ENCODE measurements around the gene GPR152. TPM values are rescaled to one million over a fixed set of nuclear protein-coding genes. Genes with fewer than 3 reads are reported as not detected.
"Not testable (repeated sequence)": the region's sequence is repeated elsewhere in the genome, so short reads cannot be mapped to it uniquely, and the experiment has no call there.

Gene GPR152
- total RNA-seq, 1 donor from 2014 or later, result not detected

DNA sequence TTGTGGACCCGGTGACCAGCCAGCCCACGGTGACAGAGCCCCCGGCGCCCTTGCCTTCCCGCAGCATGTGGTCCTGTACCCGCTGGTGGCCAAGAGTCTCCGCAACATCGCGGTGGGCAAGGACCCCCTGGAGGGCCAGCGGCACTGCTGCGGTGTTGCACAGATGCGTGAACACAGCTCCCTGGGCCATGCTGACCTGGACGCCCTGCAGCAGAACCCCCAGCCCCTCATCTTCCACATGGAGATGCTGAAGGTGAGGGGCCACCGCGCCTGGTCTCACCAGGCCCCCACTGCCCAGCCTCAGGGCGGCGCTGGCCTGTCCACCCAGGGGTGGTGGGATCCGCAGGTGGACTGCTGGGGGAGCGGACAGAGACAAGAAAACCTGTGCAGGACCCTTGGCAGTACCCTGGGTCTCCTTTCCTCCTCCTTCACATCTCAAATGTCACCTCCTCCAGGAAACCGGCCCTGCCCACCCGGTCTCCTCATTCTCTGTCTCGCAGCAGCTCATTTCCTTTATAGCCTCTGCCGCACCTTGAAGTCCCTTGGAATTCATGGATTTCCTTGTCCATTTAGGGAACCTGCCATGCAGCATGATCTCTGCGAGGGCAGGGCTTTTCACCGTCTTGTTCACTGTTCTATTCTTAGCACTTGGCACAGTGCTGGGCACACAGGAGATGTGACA is 36.8 kb upstream of the GPR152 start:
- no peak for DNase-seq (ENCODE audit: low read depth in 2 of 2)

DNA sequence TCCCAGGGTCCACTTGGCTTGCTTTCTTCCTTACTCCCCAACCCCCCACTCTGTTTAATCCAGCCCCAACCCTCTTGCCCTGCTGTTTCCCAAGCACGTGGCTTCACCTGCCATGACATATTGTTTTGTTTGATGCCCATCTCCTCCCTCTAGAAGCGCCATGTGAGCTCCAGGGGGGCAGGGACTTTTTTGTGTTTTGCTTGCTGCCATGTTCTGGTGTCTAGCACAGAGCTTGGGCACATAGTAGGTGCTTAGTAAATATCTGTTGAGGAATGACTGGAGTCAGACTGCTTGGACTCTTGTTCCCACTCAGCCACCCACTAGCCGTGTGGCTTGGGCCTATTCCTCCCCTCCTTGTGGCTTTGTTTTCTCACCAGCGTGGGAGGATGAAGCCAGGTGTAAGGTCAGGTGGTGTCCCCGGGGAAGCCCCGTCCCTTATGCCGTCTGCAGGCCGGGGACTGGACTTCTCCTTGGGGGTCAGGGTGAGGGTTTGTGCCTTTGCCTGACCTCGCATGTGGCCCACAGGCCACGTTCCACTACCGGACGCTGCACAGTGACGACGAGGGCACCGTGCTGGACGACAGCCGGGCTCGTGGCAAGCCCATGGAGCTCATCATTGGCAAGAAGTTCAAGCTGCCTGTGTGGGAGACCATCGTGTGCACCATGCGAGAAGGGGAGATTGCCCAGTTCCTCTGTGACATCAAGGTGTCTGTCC is 34.1 kb upstream of the GPR152 start:
- DNase-seq (ENCODE audit: low read depth in 2 of 2), result no peak

DNA sequence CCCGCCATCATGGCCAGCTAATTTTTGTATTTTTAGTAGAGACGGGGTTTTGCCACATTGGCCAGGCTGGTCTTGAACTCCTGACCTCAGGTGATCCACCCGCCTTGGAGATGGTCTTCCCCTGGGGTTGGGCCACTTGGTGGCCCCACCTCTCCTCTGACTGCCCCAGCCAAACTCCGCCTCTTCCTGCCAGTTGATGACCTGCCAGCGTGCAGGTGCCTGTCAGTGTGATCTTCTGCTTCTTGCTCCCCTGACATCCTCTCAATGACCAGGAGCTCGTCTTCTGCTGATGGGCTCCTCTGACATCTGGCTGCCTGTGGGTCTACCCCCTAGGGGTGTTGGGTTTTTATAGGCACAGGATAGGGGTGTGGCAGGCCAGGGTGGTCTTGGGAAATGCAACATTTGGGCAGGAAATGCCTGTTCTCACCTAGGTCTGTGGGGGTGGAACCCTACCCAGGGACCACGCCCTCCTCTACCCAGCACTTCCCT is 33.4 kb upstream of the GPR152 start:
- DNase-seq (ENCODE audit: low read depth in 2 of 2), result not testable (repeated sequence)

DNA sequence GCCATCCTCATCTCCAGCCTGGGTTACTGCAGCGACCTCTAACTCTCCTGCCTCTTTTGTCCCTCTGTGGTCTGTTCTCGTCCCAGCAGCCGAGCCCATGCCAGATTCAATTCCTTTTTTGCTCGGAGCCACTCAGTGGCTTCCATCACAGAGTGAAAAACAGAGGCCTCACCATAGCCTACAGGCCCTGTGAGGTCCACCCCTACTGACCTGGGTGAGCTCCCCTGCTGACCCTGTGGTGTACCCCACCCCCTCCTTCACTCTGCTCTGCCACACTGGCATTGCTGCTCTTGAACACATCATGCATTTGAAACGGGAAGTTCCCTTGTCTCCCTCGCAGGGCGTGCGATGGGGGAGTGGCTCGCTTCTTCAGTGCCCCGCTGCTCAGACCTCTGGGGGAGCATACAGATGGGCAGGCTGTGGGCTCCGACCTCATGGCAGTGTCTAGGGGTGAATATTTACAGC is 32.4 kb upstream of the GPR152 start:
- no peak for DNase-seq (ENCODE audit: low read depth in 2 of 2)

DNA sequence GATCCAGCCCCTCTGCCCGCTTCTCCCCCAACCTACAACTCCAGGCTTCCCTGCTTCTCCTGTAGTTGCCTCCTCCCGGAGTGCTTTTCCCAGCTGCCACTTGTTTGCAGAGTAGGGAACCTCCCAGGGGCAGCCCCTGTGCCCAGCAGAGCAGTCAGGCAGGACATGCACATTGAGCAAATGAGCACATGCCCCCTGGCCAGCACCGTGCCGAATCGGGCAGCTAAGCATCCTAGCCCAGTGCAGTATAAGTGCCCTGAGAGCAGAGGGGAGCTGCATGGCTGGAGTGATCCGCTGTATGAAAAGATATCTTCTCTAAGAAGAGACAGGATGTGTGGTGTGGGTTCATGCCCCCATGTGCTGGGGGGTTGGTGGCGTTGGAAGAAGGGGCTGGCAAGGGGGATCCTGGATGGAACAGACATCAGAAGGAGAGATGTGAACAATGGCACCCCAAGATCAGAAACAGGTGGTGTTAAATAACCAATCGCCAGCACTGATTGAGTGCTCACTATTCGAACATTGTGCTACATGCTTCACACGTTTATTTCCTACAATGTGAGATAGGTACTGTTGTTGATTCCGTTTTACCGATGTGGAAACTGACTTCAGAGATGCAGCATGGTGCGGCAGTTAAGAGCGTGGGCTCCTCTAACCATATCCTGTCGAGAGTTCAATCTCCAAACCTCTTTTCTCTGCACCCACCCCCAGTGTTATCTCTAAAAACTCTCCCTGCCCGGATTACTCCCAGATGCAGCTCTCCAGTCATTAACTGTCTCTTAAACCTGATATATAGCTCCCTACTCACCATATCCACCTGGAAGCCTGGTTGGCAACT is 31.5 kb upstream of the GPR152 start:
- no peak for DNase-seq (ENCODE audit: low read depth in 2 of 2)

DNA sequence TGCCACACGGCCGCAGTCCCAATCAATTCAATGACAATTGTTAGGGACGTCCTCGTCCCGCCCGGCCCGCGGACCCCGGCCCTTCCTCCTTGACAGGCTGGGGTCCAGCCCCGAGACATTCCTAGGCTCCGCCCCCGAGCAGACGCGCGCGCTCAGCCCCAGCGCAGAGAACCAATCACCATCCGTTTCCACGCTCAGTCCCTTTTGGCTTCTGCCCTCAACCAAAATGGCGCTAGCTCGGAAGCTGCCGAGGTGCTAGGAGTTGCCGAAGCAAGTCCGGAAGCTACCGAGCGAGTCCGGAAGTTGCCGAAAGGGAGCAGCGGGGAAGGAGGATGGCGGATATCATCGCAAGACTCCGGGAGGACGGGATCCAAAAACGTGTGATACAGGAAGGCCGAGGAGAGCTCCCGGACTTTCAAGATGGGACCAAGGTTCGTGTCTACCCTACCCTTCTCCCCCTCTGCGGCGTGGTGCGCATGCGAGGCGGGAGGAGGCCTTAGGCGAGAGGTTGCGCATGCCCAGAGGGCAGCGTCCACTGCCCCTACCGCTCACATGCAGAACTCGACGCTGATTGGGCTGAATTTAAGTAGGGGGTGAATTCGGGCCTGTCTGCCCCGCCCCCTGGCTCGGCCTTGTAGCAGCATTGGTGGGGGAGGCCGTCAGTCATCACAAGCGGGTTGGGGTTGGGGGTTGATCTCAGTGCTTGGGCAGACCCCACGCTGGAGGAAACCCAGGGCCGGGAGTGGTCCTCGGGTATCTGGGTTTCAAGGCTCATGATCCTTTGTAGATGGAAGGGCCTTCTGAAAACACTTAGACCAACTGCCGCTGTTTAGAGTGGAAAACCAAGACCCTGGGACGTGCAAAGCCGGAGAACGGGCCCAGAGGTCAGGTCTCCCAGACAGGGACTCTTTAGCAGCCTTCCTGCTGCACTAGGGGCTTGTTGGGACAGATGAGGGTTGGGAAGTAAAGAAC is 30.6 kb upstream of the GPR152 start, which contains the start of gene AIP:
Gene AIP (plus strand): TSS at position 200 of the 972 bp plus-strand sequence. CDS start 133 bp downstream, at position 333.
- DNase-seq (ENCODE audit: low read depth in 2 of 2), result peak; percentile 95 to 97

DNA sequence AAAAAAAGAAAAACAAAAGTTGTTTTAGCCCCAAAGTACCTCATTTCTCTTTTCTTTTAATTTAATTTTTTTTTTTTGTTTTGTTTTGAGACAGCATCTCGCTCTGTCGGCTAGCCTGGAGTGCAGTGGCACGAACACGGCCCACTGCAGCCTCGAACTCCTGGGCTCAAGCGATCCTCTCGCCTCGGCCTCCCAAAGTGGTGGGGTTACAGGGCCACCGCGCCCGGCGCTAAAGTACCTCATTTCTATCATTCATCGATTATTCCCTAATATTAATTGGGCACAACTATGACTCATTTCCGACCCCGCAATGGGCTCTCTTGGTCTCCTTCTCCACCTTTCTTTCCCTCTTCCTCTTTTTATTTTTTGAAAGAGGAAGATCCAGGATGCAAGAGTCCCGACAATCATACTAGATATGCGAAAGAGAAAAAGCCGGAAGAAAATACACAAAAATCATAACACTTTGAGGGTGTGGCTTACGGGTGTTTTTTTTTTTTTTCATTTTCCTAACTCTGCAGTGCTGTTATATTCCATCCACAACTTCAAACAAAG is 29.8 kb upstream of the GPR152 start:
- DNase-seq (ENCODE audit: low read depth in 2 of 2), result no peak

DNA sequence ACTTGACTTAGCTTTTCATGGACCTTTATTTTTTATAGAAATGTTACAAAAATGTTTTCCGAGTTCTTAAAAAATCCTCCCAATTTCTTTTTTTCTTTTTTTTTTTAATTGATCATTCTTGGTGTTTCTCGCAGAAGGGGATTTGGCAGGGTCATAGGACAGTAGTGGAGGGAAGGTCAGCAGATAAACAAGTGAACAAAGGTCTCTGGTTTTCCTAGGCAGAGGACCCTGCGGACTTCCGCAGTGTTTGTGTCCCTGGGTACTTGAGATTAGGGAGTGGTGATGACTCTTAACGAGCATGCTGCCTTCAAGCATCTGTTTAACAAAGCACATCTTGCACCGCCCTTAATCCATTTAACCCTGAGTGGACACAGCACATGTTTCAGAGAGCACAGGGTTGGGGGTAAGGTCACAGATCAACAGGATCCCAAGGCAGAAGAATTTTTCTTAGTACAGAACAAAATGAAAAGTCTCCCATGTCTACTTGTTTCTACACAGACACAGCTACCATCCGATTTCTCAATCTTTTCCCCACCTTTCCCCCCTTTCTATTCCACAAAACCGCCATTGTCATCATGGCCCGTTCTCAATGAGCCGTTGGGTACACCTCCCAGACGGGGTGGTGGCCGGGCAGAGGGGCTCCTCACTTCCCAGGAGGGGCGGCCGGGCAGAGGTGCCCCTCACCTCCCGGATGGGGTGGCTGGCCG is 25.0 kb upstream of the GPR152 start:
- not testable (repeated sequence) for DNase-seq (ENCODE audit: low read depth in 2 of 2)

DNA sequence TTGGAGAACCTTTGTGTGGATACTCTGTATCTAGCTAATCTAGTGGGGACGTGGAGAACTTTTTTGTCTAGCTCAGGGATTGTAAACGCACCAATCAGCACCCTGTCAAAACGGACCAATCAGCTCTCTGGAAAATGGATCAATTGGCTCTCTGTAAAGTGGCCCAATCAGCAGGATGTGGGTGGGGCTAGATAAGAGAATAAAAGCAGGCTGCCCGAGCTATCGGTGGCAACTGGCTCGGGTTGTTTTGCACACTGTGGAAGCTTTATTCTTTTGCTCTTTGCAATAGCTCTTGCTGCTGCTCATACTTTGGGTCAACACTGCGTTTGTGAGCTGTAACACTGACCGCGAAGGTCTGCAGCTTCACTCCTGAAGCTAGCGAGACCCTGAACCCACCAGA is 24.2 kb upstream of the GPR152 start:
- DNase-seq (ENCODE audit: low read depth in 2 of 2), result not testable (repeated sequence)

DNA sequence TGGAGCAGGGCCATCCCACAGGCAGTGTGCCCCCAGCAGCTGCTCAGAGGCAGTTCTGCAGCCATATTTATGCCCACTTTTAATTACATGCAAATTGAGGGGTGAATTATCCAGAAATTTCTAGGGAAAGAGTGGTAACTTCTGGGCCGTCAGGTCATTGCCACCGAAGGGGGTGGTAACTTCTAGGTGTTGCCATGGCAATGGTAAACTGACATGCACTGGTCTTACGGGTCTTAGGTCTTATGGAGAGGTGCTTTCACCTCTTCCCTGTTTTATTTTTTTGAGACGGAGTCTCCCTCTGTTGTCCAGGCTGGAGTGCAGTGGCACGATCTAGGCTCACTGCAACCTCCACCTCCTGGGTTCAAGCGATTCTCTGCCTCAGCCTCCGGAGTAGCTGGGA is 20.4 kb upstream of the GPR152 start:
- DNase-seq (ENCODE audit: low read depth in 2 of 2), result no peak

DNA sequence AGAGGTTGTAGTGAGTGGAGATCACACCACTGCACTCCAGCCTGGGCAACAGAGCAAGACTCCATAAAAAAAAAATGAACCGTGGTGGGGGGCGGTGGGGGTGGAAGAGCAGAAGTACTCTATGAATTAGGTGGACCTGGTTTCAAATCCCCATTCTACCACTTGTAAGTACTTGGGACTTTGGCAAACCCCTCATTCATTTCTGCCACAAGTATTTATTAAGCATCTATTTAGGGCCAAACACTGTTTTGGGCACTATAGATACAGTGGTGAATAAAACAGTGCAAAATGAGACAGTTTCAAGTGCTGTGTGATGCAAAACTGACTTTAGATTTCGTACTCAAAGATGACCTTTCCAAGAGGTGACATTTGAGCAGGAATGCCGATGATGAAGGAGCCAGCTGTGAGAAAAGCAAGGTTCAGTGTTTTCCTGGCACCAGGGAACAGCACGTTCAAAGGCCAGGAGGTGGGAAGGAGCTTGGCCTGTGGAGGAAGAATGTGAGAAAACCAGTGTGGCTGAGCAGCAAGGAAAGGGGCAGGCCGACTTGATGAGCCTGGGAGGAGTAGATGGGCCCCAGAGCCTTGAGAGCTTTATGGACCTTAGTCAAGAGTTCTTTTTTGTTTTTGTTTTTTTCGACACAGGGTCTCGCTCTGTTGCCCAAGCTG is 17.9 kb upstream of the GPR152 start:
- no peak for DNase-seq (ENCODE audit: low read depth in 2 of 2)

DNA sequence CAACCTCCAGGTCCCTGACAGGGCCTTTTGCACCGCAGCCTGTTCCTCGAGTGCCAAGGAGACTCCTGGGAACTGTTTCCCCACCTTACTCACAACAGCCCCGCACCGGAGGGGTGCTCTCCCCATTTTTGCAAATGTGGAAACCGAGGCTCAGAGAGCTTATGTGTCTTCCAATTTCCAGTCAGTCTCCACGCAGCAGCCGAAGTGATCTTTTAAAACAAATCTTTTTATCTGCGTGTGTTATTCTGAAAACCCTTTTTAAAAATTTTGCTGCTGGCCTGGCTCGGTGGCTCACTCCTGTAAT is 16.9 kb upstream of the GPR152 start:
- DNase-seq (ENCODE audit: low read depth in 2 of 2), result no peak

DNA sequence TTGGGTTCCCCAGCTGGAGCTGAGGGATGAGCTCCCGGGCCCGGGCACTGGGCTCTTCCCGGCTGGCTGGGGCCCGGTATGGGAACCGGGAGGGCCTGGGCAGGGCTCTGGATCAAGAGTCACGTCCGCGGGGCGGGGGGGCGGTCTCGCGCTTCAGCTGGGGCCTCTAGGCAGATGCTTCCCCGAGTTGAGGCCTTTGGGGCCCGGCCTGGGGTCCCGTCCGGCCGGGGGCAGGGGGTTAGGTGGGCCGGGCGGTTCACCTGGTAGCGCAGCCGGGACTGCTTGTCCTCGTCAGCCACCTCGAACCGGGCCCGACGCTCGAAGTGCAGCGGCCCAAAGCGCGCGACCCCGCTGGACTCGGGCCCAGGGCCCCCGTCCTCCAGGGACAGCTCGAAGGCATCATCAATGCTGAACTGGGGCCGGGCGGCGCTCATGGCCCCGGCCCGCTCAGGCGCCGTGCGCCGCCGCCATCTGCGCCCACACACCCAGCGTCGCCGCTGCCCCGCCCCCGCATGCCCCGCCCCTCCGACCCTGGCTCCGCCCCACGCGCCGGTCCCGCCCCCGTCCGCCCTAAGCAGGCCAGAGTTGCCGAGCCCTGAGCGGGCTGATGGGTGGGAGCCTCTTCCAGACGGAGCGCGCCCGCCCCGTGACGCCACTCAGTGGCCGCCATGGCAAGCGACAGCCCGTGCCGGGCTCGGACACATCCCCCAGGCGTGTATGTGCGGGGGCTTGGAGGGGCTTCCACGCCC is 16.4 kb upstream of the GPR152 start, which contains the start of gene TMEM134:
Gene TMEM134 (minus strand): TSS at position 493 of the 749 bp plus-strand sequence. CDS start 59 bp downstream, at position 434.
- DNase-seq (ENCODE audit: low read depth in 2 of 2), result peak; percentile 84 to 95

DNA sequence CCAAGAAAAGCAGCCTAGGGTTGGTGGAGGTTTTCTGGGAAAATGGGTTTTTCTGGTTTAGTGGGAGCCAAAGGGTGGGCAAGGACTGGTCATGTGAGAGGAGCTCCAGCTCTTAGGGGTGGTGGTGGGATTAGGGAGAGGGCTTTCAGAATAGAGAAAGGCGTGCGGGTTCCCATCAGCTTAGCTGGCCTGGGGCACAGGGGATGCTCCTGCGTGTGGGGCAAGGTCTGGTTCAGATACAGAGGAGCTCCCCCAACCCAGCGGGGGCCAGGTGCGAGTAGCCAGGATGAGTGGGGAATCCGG is 15.9 kb upstream of the GPR152 start:
- DNase-seq (ENCODE audit: low read depth in 2 of 2), result no peak

DNA sequence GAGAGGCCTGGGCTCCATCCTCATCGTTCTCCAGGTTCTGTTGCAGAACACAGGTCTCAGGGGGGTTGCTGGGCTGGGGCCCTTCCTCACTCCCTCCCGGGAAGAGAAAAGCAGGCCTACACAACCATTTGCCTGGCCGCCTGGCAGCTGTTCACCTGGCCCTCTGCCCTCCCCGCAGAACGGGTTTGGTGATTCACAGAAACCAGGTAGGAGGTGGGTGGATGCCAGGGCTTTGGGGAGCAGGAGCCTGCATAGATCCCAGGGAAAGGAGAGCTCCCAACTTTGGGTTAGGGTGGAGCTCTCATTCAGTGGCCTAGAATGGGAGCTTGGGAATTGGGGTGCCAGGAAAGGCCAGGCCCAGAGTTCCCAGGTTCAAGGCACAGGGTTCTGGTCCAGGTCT is 15.5 kb upstream of the GPR152 start:
- DNase-seq (ENCODE audit: low read depth in 2 of 2), result no peak

DNA sequence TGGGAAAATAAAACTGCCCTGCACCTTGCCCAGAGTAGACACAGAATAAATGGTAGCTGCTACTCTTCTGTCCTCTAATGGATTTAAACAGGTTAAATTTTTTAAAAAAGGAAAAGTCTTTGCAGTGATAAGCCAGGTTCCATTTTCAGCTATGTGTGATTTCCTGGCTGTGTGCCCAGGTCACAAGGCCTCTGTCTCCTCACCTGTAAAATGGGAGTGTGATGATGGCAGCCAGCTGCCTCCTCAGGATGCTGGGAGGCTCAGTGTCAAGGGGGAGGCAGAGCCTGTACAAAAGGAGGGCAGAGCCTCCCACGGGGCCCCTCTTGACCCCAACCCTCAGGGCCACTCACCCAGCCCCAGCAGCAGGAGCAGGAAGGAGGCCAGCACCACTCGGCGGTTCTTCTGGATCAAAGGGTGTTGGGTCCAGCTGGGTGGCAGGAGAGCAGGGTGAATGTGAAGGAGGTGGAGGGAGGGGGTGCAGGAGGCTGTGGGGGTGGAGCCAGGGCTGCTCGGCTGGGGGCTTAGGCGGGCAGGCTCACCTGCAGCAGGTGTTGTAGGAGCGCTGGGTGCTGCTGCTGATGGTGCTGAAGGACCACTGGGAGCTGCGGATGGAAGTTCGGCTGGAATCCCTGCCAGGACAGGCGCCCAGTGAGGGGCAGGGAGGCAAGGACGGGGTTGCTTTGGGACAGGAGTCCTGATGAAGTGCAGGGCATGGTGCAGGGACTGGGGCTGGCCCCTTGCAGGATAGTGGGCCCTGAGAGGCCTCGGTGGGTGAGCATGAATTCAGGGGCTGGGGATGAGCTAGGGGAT is 14.6 kb upstream of the GPR152 start:
- DNase-seq (ENCODE audit: low read depth in 2 of 2), result no peak

DNA sequence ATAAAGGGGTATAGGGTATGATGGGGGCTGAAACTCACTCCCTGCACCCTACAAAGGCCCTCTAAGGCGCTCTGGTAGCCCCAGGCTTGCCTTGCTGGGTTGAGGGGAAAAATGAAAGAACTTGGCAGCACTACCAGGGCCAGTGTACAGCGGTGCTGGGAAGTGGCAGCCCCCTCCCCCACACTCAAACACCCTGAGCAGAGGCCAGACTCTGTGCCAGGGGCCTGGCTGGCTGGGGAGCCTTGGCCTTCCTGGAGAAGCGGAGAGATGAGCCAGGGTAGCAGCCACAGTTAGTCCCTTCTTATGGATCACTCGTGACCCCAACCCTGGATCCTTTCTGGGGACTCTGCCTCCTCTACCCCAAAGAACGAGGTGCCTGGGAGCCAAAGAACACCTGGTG is 13.8 kb upstream of the GPR152 start:
- no peak for DNase-seq (ENCODE audit: low read depth in 2 of 2)

DNA sequence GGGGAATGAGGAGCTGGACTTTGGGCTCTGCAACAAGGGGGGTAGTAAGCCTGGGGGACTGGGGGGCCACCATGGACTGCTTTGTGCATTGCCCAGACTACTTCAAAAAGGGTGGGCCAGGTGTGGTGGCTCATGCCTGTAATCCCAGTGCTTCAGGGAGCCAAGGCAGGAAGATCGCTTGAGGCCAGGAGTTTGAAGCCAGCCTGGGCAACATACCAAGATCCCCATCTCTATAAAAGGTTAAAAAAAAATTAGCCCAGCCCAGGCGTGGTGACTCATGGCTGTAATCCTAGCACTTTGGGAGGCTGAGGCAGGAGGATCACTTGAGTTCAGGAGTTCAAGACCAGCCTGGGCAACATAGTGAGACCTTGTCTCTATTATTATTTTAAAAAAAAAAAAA is 13.0 kb upstream of the GPR152 start:
- not testable (repeated sequence) for DNase-seq (ENCODE audit: low read depth in 2 of 2)

All from dermis microvascular lymphatic vessel endothelial cell (primary cell).